ENCODE measurements around the gene PKN2.

Gene PKN2

GRCh38 chr1:88779880-88780279, 95.8 kb downstream of the PKN2 start:
- Histone ChIP-seq H3K36me3 (ENCODE audit: insufficient read depth, low read length) (peaks cover 34% of the 10 kb centered on the region), H3K9me3 (ENCODE audit: low read depth, low read length) (no peaks in the 10 kb centered on the region), H3K27ac (no peak overlapping the region), H3K9ac (ENCODE audit: insufficient read length) (no peak overlapping the region), H3K4me3 (no peak overlapping the region)
- TF ChIP-seq FOXP2 (optimal IDR thresholded peaks at IDR 0.05; ENCODE audit: control extremely low read depth, extremely low read length, insufficient read depth) (no peak), EZH2 (IDR thresholded peaks at IDR 0.05) (no peak), POLR2AphosphoS5 (IDR thresholded peaks at IDR 0.05; ENCODE audit: borderline replicate concordance, low read depth, low read length) (no peak)
- DNase-seq (ENCODE audit: low read depth, low spot score) = no peak

GRCh38 chr1:88780485-88780884, 96.4 kb downstream of the PKN2 start:
- peaks cover 34% of the 10 kb centered on the region for H3K36me3 ChIP-seq (ENCODE audit: insufficient read depth, low read length)
- no peak overlapping the region for H3K27ac ChIP-seq
- H3K4me3 ChIP-seq = no peak overlapping the region
- TF ChIP-seq EZH2 (IDR thresholded peaks at IDR 0.05) = no peak
- no peak for TF ChIP-seq FOXP2 (optimal IDR thresholded peaks at IDR 0.05; ENCODE audit: control extremely low read depth, extremely low read length, insufficient read depth)
- no peak for TF ChIP-seq POLR2AphosphoS5 (IDR thresholded peaks at IDR 0.05; ENCODE audit: borderline replicate concordance, low read depth, low read length)
- no peak overlapping the region for H3K9ac ChIP-seq (ENCODE audit: insufficient read length)
- no peak for DNase-seq (ENCODE audit: low read depth, low spot score)
- no peaks in the 10 kb centered on the region for H3K9me3 ChIP-seq (ENCODE audit: low read depth, low read length)

- Histone ChIP-seq H3K4me3 (no peak overlapping the region), H3K36me3 (ENCODE audit: insufficient read depth, low read length) (peaks cover 33% of the 10 kb centered on the region), H3K9me3 (ENCODE audit: low read depth, low read length) (no peaks in the 10 kb centered on the region), H3K9ac (ENCODE audit: insufficient read length) (no peak overlapping the region), H3K27ac (no peak overlapping the region)
- TF ChIP-seq EZH2 (IDR thresholded peaks at IDR 0.05) (no peak), POLR2AphosphoS5 (IDR thresholded peaks at IDR 0.05; ENCODE audit: borderline replicate concordance, low read depth, low read length) (no peak), FOXP2 (optimal IDR thresholded peaks at IDR 0.05; ENCODE audit: control extremely low read depth, extremely low read length, insufficient read depth) (no peak)
- no peak for DNase-seq (ENCODE audit: low read depth, low spot score)
Measured at GRCh38 chr1:88783145-88783544, 99.1 kb downstream of the PKN2 start.

GRCh38 chr1:88784551-88784950, 100.5 kb downstream of the PKN2 start:
- Histone ChIP-seq H3K27ac (no peak overlapping the region), H3K9me3 (ENCODE audit: low read depth, low read length) (no peaks in the 10 kb centered on the region), H3K4me3 (no peak overlapping the region), H3K9ac (ENCODE audit: insufficient read length) (no peak overlapping the region), H3K36me3 (ENCODE audit: insufficient read depth, low read length) (peaks cover 37% of the 10 kb centered on the region)
- DNase-seq (ENCODE audit: low read depth, low spot score) = no peak
- no peak for TF ChIP-seq POLR2AphosphoS5 (IDR thresholded peaks at IDR 0.05; ENCODE audit: borderline replicate concordance, low read depth, low read length)
- TF ChIP-seq EZH2 (IDR thresholded peaks at IDR 0.05) = no peak
- no peak for TF ChIP-seq FOXP2 (optimal IDR thresholded peaks at IDR 0.05; ENCODE audit: control extremely low read depth, extremely low read length, insufficient read depth)

GRCh38 chr1:88787023-88787903, 103.2 kb downstream of the PKN2 start:
- no peak for TF ChIP-seq EZH2 (IDR thresholded peaks at IDR 0.05)
- no peak for TF ChIP-seq POLR2AphosphoS5 (IDR thresholded peaks at IDR 0.05; ENCODE audit: borderline replicate concordance, low read depth, low read length)
- no peak for TF ChIP-seq FOXP2 (optimal IDR thresholded peaks at IDR 0.05; ENCODE audit: control extremely low read depth, extremely low read length, insufficient read depth)
- Histone ChIP-seq H3K4me3 (no peak overlapping the region), H3K9me3 (ENCODE audit: low read depth, low read length) (no peaks in the 10 kb centered on the region), H3K36me3 (ENCODE audit: insufficient read depth, low read length) (peaks cover 52% of the 10 kb centered on the region), H3K9ac (ENCODE audit: insufficient read length) (no peak overlapping the region), H3K27ac (no peak overlapping the region)
- DNase-seq (ENCODE audit: low read depth, low spot score) = no peak

GRCh38 chr1:88791192-88791591, 107.1 kb downstream of the PKN2 start:
- Histone ChIP-seq H3K36me3 (ENCODE audit: insufficient read depth, low read length) (peaks cover 30% of the 10 kb centered on the region), H3K9me3 (ENCODE audit: low read depth, low read length) (no peaks in the 10 kb centered on the region), H3K9ac (ENCODE audit: insufficient read length) (no peak overlapping the region), H3K27ac (no peak overlapping the region), H3K4me3 (no peak overlapping the region)
- TF ChIP-seq POLR2AphosphoS5 (IDR thresholded peaks at IDR 0.05; ENCODE audit: borderline replicate concordance, low read depth, low read length) (no peak), FOXP2 (optimal IDR thresholded peaks at IDR 0.05; ENCODE audit: control extremely low read depth, extremely low read length, insufficient read depth) (no peak), EZH2 (IDR thresholded peaks at IDR 0.05) (no peak)
- DNase-seq (ENCODE audit: low read depth, low spot score) = no peak

- Histone ChIP-seq H3K4me3 (no peak overlapping the region), H3K27ac (no peak overlapping the region), H3K36me3 (ENCODE audit: insufficient read depth, low read length) (peaks cover 34% of the 10 kb centered on the region), H3K9ac (ENCODE audit: insufficient read length) (no peak overlapping the region), H3K9me3 (ENCODE audit: low read depth, low read length) (peaks cover 6% of the 10 kb centered on the region; the same call in 1 of the 2 replicates)
- TF ChIP-seq POLR2AphosphoS5 (IDR thresholded peaks at IDR 0.05; ENCODE audit: borderline replicate concordance, low read depth, low read length) (no peak), FOXP2 (optimal IDR thresholded peaks at IDR 0.05; ENCODE audit: control extremely low read depth, extremely low read length, insufficient read depth) (no peak), EZH2 (IDR thresholded peaks at IDR 0.05) (no peak)
- DNase-seq (ENCODE audit: low read depth, low spot score) = no peak
Measured at GRCh38 chr1:88799491-88799890, 115.4 kb downstream of the PKN2 start.

GRCh38 chr1:88800382-88801051, 116.4 kb downstream of the PKN2 start:
- H3K27ac ChIP-seq = no peak overlapping the region
- no peak for TF ChIP-seq FOXP2 (optimal IDR thresholded peaks at IDR 0.05; ENCODE audit: control extremely low read depth, extremely low read length, insufficient read depth)
- no peak for TF ChIP-seq EZH2 (IDR thresholded peaks at IDR 0.05)
- no peak for TF ChIP-seq POLR2AphosphoS5 (IDR thresholded peaks at IDR 0.05; ENCODE audit: borderline replicate concordance, low read depth, low read length)
- H3K4me3 ChIP-seq = no peak overlapping the region
- H3K9ac ChIP-seq (ENCODE audit: insufficient read length) = no peak overlapping the region
- peaks cover 6% of the 10 kb centered on the region; the same call in 1 of the 2 replicates for H3K9me3 ChIP-seq (ENCODE audit: low read depth, low read length)
- H3K36me3 ChIP-seq (ENCODE audit: insufficient read depth, low read length) = peaks cover 38% of the 10 kb centered on the region
- no peak for DNase-seq (ENCODE audit: low read depth, low spot score)

All from SK-N-MC (cell line).